Smooth muscle cell (in vitro differentiated cells): ENCODE data around the gene CCDC6. TPM values are rescaled to one million over a fixed set of nuclear protein-coding genes. Genes with fewer than 3 reads are reported as not detected.

Experiments
- DNase-seq: peaks from one replicate; lab custom pipeline; 2025; ENCODE audit not compliant: unreplicated experiment; lab: John Stamatoyannopoulos, UW
- H2AFZ ChIP-seq: fragments of 200-600 bp; sonication (generic); 2 replicates; pipeline ENCODE4 v1.6.0; 2016; ENCODE audit warnings: antibody characterized with exemption, low read depth, mild to moderate bottlenecking
- H3F3A ChIP-seq: fragments of 200-600 bp; sonication (generic); 2 replicates; pipeline ENCODE4 v1.6.0; 2017; ENCODE audit warnings: antibody characterized with exemption, low read depth
- H3K27ac ChIP-seq: fragments of 200-600 bp; sonication (generic); 2 replicates; pipeline ENCODE4 v1.5.1; 2016; ENCODE audit warnings: low read depth, mild to moderate bottlenecking
- H3K27me3 ChIP-seq: fragments of 200-600 bp; sonication (generic); 2 replicates; pipeline ENCODE4 v1.6.1; 2016; ENCODE audit warnings: low read depth, mild to moderate bottlenecking
- H3K36me3 ChIP-seq: fragments of 200-600 bp; sonication (generic); 2 replicates; pipeline ENCODE4 v1.5.1; 2016; ENCODE audit warnings: low read depth
- H3K4me1 ChIP-seq: fragments of 200-600 bp; sonication (generic); 2 replicates; pipeline ENCODE4 v1.5.1; 2016; ENCODE audit warnings: low read depth
- H3K4me2 ChIP-seq: fragments of 200-600 bp; sonication (generic); 2 replicates; pipeline ENCODE4 v1.6.0; 2016; ENCODE audit warnings: mild to moderate bottlenecking
- H3K4me3 ChIP-seq: fragments of 200-600 bp; sonication (generic); 2 replicates; pipeline ENCODE4 v1.5.1; 2016; ENCODE audit warnings: mild to moderate bottlenecking
- H3K79me2 ChIP-seq: fragments of 200-600 bp; sonication (generic); 2 replicates; pipeline ENCODE4 v1.6.0; 2016; ENCODE audit warnings: low read depth, mild to moderate bottlenecking
- H3K9ac ChIP-seq: fragments of 200-600 bp; sonication (generic); 2 replicates; pipeline ENCODE4 v1.6.0; 2016; ENCODE audit warnings: low read depth
- H3K9me3 ChIP-seq: fragments of 200-600 bp; sonication (generic); replicated peaks from 2 replicates; pipeline ENCODE4 v1.5.1; 2016; ENCODE audit warnings: low read depth
- H4K20me1 ChIP-seq: fragments of 200-600 bp; sonication (generic); 2 replicates; pipeline ENCODE4 v1.6.0; 2016; ENCODE audit warnings: low read depth
- CTCF ChIP-seq: fragments of 200-600 bp; sonication (generic); IDR thresholded peaks from 2 replicates; pipeline ENCODE4 v1.5.1; 2017; ENCODE audit warnings: borderline replicate concordance, mild to moderate bottlenecking, antibody characterized with exemption; ENCODE audit not compliant: insufficient read depth, poor library complexity, severe bottlenecking
- WGBS: methylation state at CpG from one replicate; pipeline ENCODE4 v1.1.7; 2016; ENCODE audit warnings: low lambda C conversion rate; 5-methylcytosine and 5-hydroxymethylcytosine counted together
- polyA plus RNA-seq: library from polyadenylated mRNA; unstranded; fragments of >200 nt; fragmentation: Nextera tagmentation; extraction: Ambion mirVana; gene quantifications from 2 replicates; pipeline ENCODE4 v1.2.1, GENCODE V29; 2016
- total RNA-seq: library from RNA; depleted of rRNA; stranded (reverse); fragments of >200 nt; gene quantifications from 2 replicates; pipeline ENCODE4 v1.2.3, GENCODE V29; 2014

CCDC6 gene
- total and polyA plus RNA-seq, 2 experiments from 2014 or later, result 15.3 to 36.8 TPM

- Histone ChIP-seq H3K36me3 (peaks cover 9% of the 10 kb centered on the region), H4K20me1 (peaks cover 87% of the 10 kb centered on the region)
- 77% methylated on average over 7 of the region's 7 CpGs for whole genome bisulfite sequencing
Measured at GRCh38 chr10:59847888-59848287, 58.5 kb downstream of the CCDC6 start.

GRCh38 chr10:59847326-59847725, 59.0 kb downstream of the CCDC6 start:
- Histone ChIP-seq H3F3A (no peaks in the 10 kb centered on the region), H3K4me3 (no peak overlapping the region), H3K4me2 (no peak overlapping the region), H4K20me1 (peaks cover 83% of the 10 kb centered on the region), H2AFZ (no peak overlapping the region), H3K79me2 (no peaks in the 10 kb centered on the region), H3K27ac (no peak overlapping the region), H3K9ac (no peak overlapping the region), H3K27me3 (no peaks in the 10 kb centered on the region), H3K9me3 (no peaks in the 10 kb centered on the region), H3K36me3 (peaks cover 9% of the 10 kb centered on the region), H3K4me1 (peaks cover 16% of the 10 kb centered on the region)
- DNase-seq, result no peak
- 56% methylated on average over 2 of the region's 2 CpGs for WGBS
- TF ChIP-seq CTCF, result no peak

More at GRCh38 chr10:59847888-59848287, 58.5 kb downstream of the CCDC6 start:
- H2AFZ ChIP-seq, result no peak overlapping the region
- H3F3A ChIP-seq, result no peaks in the 10 kb centered on the region
- peaks cover 16% of the 10 kb centered on the region for H3K4me1 ChIP-seq
- DNase-seq, result no peak
- H3K9ac ChIP-seq, result no peak overlapping the region
- H3K9me3 ChIP-seq, result no peaks in the 10 kb centered on the region
- no peak overlapping the region for H3K27ac ChIP-seq
- H3K27me3 ChIP-seq, result no peaks in the 10 kb centered on the region
- H3K79me2 ChIP-seq, result no peaks in the 10 kb centered on the region
- no peak for TF ChIP-seq CTCF
- no peak overlapping the region for H3K4me3 ChIP-seq
- H3K4me2 ChIP-seq, result no peak overlapping the region

GRCh38 chr10:59844436-59844835, 61.9 kb downstream of the CCDC6 start:
- H3K4me2 ChIP-seq, result no peak overlapping the region
- H3K36me3 ChIP-seq, result peaks cover 9% of the 10 kb centered on the region
- peaks cover 81% of the 10 kb centered on the region for H4K20me1 ChIP-seq

More at GRCh38 chr10:59844436-59844835, 61.9 kb downstream of the CCDC6 start:
- 21% methylated on average over 3 of the region's 3 CpGs for WGBS
- Histone ChIP-seq H3K79me2 (no peaks in the 10 kb centered on the region), H3K4me3 (no peak overlapping the region), H3K9me3 (no peaks in the 10 kb centered on the region), H3K4me1 (peaks cover 16% of the 10 kb centered on the region), H3K27ac (no peak overlapping the region), H2AFZ (no peak overlapping the region), H3F3A (no peaks in the 10 kb centered on the region), H3K9ac (no peak overlapping the region), H3K27me3 (no peaks in the 10 kb centered on the region)
- no peak for DNase-seq
- no peak for TF ChIP-seq CTCF
